ENCODE results near the gene TMEM132D. TPM values are rescaled to one million over a fixed set of nuclear protein-coding genes. Genes with fewer than 3 reads are reported as not detected.
A peak's percentile ranks its signal among the peaks of the same experiment; 100 is the strongest.

Gene TMEM132D
- total and polyA plus RNA-seq, 2 of the 4 experiments (the other 2 are of a cell fraction): not detected

- ChIA-PET CTCF (interaction anchor here (0.6 kb wide), 1 partner anchor 532 kb away, joined by 4 read pairs; no protein-coding TSS in a partner anchor), POLR2A (ENCODE audit: unreplicated experiment) (no interaction called here)
- no peaks in the 10 kb centered on the region for H4K20me1 ChIP-seq (ENCODE audit: insufficient read depth, low read length)
- H3K27ac ChIP-seq (ENCODE audit: insufficient read depth, low read length): no peak overlapping the region
- H3K4ac ChIP-seq (ENCODE audit: low read depth, low read length): no peak overlapping the region
- H4K8ac ChIP-seq (ENCODE audit: low read depth in 2 of 2, low read length in 2 of 2): no peak overlapping the region
- no peak overlapping the region for H3K4me2 ChIP-seq (ENCODE audit: low read depth, low read length)
- H3K18ac ChIP-seq (ENCODE audit: low read depth, low read length): no peak overlapping the region
- H3K4me1 ChIP-seq (ENCODE audit: control insufficient read depth, insufficient read depth, low read length): no peaks in the 10 kb centered on the region
- no peak overlapping the region for H2AK5ac ChIP-seq (ENCODE audit: low read depth, low read length)
- H4K91ac ChIP-seq (ENCODE audit: insufficient read depth, low read depth, low read length): no peak overlapping the region
- H3K9ac ChIP-seq (ENCODE audit: low read depth, low read length): no peak overlapping the region
- in situ Hi-C loops (cut with MboI; ENCODE audit: low sequenced_read_pairs): no loop called here
- DNase-seq (no peak), ATAC-seq (ENCODE audit: low read depth) (no peak)
- H3K56ac ChIP-seq (ENCODE audit: extremely low read depth, insufficient read depth, low read length): no peak overlapping the region
- no peak overlapping the region for H2BK15ac ChIP-seq (ENCODE audit: low read depth, low read length)
- H3K9me3 ChIP-seq (ENCODE audit: control insufficient read depth, insufficient read depth, low read length): peaks cover 29% of the 10 kb centered on the region
- TF ChIP-seq RCOR1 (IDR thresholded peaks at IDR 0.05; ENCODE audit: insufficient replicate concordance, low read length) (no peak), CEBPB (IDR thresholded peaks at IDR 0.05; ENCODE audit: low read depth, low read length) (0 out of 2 replicates have a peak, but pooled peaks have one; percentile 4), CHD1 (IDR thresholded peaks at IDR 0.05; ENCODE audit: low read depth, low read length) (no peak), RAD21 (IDR thresholded peaks at IDR 0.05; ENCODE audit: low read length) (no peak), MAFK (IDR thresholded peaks at IDR 0.05; ENCODE audit: low read depth, low read length) (no peak), SMC3 (IDR thresholded peaks at IDR 0.05; ENCODE audit: low read depth, low read length) (no peak), RFX5 (IDR thresholded peaks at IDR 0.05; ENCODE audit: low read depth, low read length) (no peak)
- H2BK20ac ChIP-seq (ENCODE audit: low read depth, low read length): no peak overlapping the region
- no peak overlapping the region for H3K23ac ChIP-seq (ENCODE audit: low read depth, low read length)
- no peaks in the 10 kb centered on the region for H3K27me3 ChIP-seq (ENCODE audit: control insufficient read depth, insufficient read depth, low read length)
- no peaks in the 10 kb centered on the region for H3K36me3 ChIP-seq (ENCODE audit: control insufficient read depth, insufficient read depth, low read length)
- no peak overlapping the region for H2BK5ac ChIP-seq (ENCODE audit: low read depth, low read length, poor library complexity, severe bottlenecking)
- H2AFZ ChIP-seq (replicated peaks; ENCODE audit: low read length, poor library complexity): no peak overlapping the region
- H3K4me3 ChIP-seq (ENCODE audit: insufficient read depth, low read depth, low read length): no peak overlapping the region
- intact Hi-C loops (cut with micrococcal nuclease): no loop called here
- H4K5ac ChIP-seq (ENCODE audit: low read depth, low read length): no peak overlapping the region
- H3K14ac ChIP-seq (replicated peaks; ENCODE audit: low read depth, low read length): no peak overlapping the region
- dilution Hi-C loops (cut with HindIII; ENCODE audit: low sequenced_read_pairs, unreplicated experiment): no loop called here
- H2AK9ac ChIP-seq (replicated peaks; ENCODE audit: low read depth, low read length, poor library complexity): no peak overlapping the region
- 25% methylated on average over 4 of the region's 10 CpGs; no CpG with 5 or more reads in 1 of the 2 experiments for WGBS, 2 experiments (ENCODE audit: extremely low coverage in 2 of 2, insufficient read length in 1 of 2)
- no peak overlapping the region for H2BK120ac ChIP-seq (ENCODE audit: low read depth, low read length)
- H3K79me1 ChIP-seq (ENCODE audit: low read depth in 1 of 2, low read length in 2 of 2): no peaks in the 10 kb centered on the region
- BruUV-seq (replicated peaks): no TSS peak
- no peaks in the 10 kb centered on the region for H3K9me1 ChIP-seq (ENCODE audit: insufficient read depth, low read length)
These were observed 421.9 kb downstream of the TMEM132D start for GRCh38 chr12:129481921-129482320.
